Gastroesophageal sphincter (tissue), 4 donors: ENCODE results near the gene SP2. TPM values are rescaled to one million over a fixed set of nuclear protein-coding genes. Genes with fewer than 3 reads are reported as not detected.

Experiments used
- ATAC-seq: fragments of 150-250 bp; one replicate; pipeline ENCODE4 v1.9.1; 2016; ENCODE audit warnings: mild to moderate bottlenecking, moderate library complexity
- H3K27ac ChIP-seq, 4 donors: fragments of 200-600 bp; sonication (generic) in 3 of 4; 1 replicate in 3 of 4; 2 replicates in 1 of 4; pipeline ENCODE4 v1.5.1; 2016 to 2019
- H3K27me3 ChIP-seq: fragments of 200-600 bp; sonication (generic); one replicate; pipeline ENCODE4 v1.5.1; 2019
- H3K36me3 ChIP-seq, 2 donors: fragments of 200-600 bp; sonication (generic); one replicate each; pipeline ENCODE4 v1.5.1; 2019; ENCODE audit warnings: control low read depth in 1 of 2
- H3K4me1 ChIP-seq, 3 donors: fragments of 200-600 bp; sonication (generic); 1 replicate in 2 of 3; 2 replicates in 1 of 3; pipeline ENCODE4 v1.5.1; 2016 to 2019; ENCODE audit warnings: control low read depth in 2 of 3
- H3K4me3 ChIP-seq, 2 donors: fragments of 200-600 bp; sonication (generic); one replicate each; pipeline ENCODE4 v1.5.1; 2019; ENCODE audit warnings: mild to moderate bottlenecking in 1 of 2, moderate library complexity in 1 of 2
- H3K9me3 ChIP-seq, 3 donors: fragments of 200-600 bp; sonication (generic); one replicate each; pipeline ENCODE4 v1.5.1; 2017 to 2019; ENCODE audit warnings: control low read depth in 2 of 3
- CTCF ChIP-seq, 4 experiments: fragments of 200-600 bp in 2 of 4; fragments of 450-650 bp in 2 of 4; sonication (generic) in 1 of 4; IDR thresholded peaks; one replicate each; pipeline ENCODE4 v1.5.1; 2017 to 2019; ENCODE audit warnings: antibody characterized with exemption in 4 of 4, mild to moderate bottlenecking in 2 of 4, moderate library complexity in 2 of 4
- EP300 ChIP-seq: sonication (generic); formaldehyde crosslinking; IDR thresholded peaks from one replicate; pipeline ENCODE4 v1.6.1; 2017; ENCODE audit warnings: antibody characterized with exemption, mild to moderate bottlenecking
- POLR2A ChIP-seq, 2 donors: fragments of 450-650 bp; IDR thresholded peaks; one replicate each; pipeline ENCODE4 v1.6.1; 2017; ENCODE audit warnings: antibody characterized with exemption in 2 of 2, mild to moderate bottlenecking in 2 of 2, moderate library complexity in 1 of 2
- POLR2AphosphoS5 ChIP-seq: sonication (generic); formaldehyde crosslinking; IDR thresholded peaks from one replicate; pipeline ENCODE4 v1.6.1; 2017; ENCODE audit warnings: antibody characterized with exemption
- WGBS, 2 donors: methylation state at CpG; one replicate each; pipeline ENCODE4 v1.1.5; 2018; ENCODE audit warnings: low coverage in 1 of 2; 5-methylcytosine and 5-hydroxymethylcytosine counted together
- total RNA-seq, 4 donors: library from RNA; depleted of rRNA; stranded (reverse); fragments of >200 nt; gene quantifications; one replicate each; pipeline ENCODE4 v1.1.0, GENCODE V29; 2016

SP2 gene
- total RNA-seq, 4 donors from 2014 or later, result 3.4 to 16.2 (median 10.0) TPM

DNA sequence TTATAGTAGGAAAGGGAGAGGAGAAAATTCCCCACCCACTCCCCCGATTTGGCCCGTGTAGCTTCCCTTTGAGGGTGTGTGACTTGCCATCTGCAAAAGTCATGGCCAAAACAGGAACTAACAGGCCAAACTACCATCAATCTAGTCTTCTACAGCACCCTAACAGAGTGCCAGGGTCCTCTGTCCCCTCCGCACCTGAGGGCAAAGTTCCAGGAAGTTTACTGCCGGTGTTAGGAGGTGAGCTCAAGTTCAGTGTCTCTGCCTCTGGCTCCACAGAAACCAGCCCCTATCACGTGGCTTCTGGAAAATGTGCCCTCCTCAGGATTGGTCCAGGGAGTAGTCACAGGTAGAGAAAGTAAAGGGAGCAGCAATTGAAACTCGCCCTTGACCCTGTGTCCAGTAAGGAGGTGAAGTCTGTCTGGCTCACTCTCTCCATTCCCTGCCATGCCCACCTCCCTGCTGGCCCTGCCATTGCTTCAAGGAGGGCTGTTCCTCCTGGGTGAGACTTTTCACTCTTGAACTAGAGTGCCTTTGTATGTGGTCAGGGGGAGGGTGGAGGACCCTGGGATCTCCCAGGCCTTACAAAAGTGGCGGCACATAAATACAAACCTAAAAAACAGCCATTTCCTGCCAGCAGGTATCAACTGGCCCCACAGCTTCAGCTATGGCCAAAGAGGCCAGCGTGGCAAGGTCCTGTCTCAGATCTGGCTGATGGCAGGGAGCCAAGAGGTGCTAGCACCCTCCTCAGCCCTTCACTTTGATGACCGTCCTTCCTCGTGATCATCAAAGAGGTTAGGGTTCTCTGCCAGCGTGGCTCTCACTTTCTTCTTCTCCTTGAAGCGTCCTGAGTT, 56.4 kb downstream of the SP2 start:
- no peak overlapping the region for H3K27ac ChIP-seq
- no peak for ATAC-seq
- no peak overlapping the region for H3K4me3 ChIP-seq
- peaks cover 0 to 18% (median 7%) of the 10 kb centered on the region in 3 donors for H3K4me1 ChIP-seq
- no peak for TF ChIP-seq EP300
- TF ChIP-seq POLR2AphosphoS5, result no peak
- no peak for TF ChIP-seq POLR2A (IDR thresholded peaks at IDR 0.05)
- no peak for TF ChIP-seq CTCF (IDR thresholded peaks at IDR 0.05)
- no peaks in the 10 kb centered on the region for H3K27me3 ChIP-seq
- H3K9me3 ChIP-seq, result no peaks in the 10 kb centered on the region
- peaks cover 0 to 7% of the 10 kb centered on the region in 2 donors for H3K36me3 ChIP-seq
- 72 to 87% methylated on average over 3 to 9 of the region's 12 CpGs for WGBS, 2 donors

GRCh38 chr17:47953909-47954308, 57.9 kb downstream of the SP2 start:
- no peak for ATAC-seq
- H3K27ac ChIP-seq, result no peak overlapping the region
- no peaks in the 10 kb centered on the region for H3K27me3 ChIP-seq
- H3K4me3 ChIP-seq, result no peak overlapping the region
- TF ChIP-seq EP300 (no peak), CTCF (IDR thresholded peaks at IDR 0.05) (no peak), POLR2A (IDR thresholded peaks at IDR 0.05) (no peak), POLR2AphosphoS5 (no peak)
- no peaks in the 10 kb centered on the region for H3K9me3 ChIP-seq
- peaks cover 0 to 11% (median 3%) of the 10 kb centered on the region in 3 donors for H3K4me1 ChIP-seq
- no peaks in the 10 kb centered on the region for H3K36me3 ChIP-seq

GRCh38 chr17:47955497-47956461, 59.7 kb downstream of the SP2 start:
- TF ChIP-seq POLR2AphosphoS5 (no peak), POLR2A (IDR thresholded peaks at IDR 0.05) (no peak), EP300 (no peak), CTCF (IDR thresholded peaks at IDR 0.05) (no peak)
- ATAC-seq, result no peak
- WGBS, 2 donors, result 93% methylated on average over 3 of the region's 7 CpGs; no CpG with 5 or more reads in 1 of the 2 donors
- Histone ChIP-seq H3K4me1 (no peaks in the 10 kb centered on the region), H3K27ac (no peak overlapping the region), H3K27me3 (no peaks in the 10 kb centered on the region), H3K9me3 (no peaks in the 10 kb centered on the region), H3K36me3 (no peaks in the 10 kb centered on the region), H3K4me3 (no peak overlapping the region)

GRCh38 chr17:47956791-47957590, 61.0 kb downstream of the SP2 start:
- no peaks in the 10 kb centered on the region for H3K36me3 ChIP-seq

More at GRCh38 chr17:47956791-47957590, 61.0 kb downstream of the SP2 start:
- no peak overlapping the region for H3K27ac ChIP-seq
- no peaks in the 10 kb centered on the region for H3K4me1 ChIP-seq
- no peaks in the 10 kb centered on the region for H3K9me3 ChIP-seq
- TF ChIP-seq POLR2AphosphoS5 (no peak), POLR2A (IDR thresholded peaks at IDR 0.05) (no peak), CTCF (IDR thresholded peaks at IDR 0.05) (no peak), EP300 (no peak)
- WGBS, 2 donors, result 40 to 75% methylated on average over 2 of the region's 4 CpGs
- ATAC-seq, result no peak
- H3K4me3 ChIP-seq, result no peak overlapping the region
- H3K27me3 ChIP-seq, result no peaks in the 10 kb centered on the region
